HuH-7 (cell line): ENCODE measurements around the gene SPACA7.

Source experiments
- DNase-seq: peaks from one replicate; pipeline ENCODE4 v3.0.0; 2011; ENCODE audit warnings: low spot score

Gene SPACA7

DNA sequence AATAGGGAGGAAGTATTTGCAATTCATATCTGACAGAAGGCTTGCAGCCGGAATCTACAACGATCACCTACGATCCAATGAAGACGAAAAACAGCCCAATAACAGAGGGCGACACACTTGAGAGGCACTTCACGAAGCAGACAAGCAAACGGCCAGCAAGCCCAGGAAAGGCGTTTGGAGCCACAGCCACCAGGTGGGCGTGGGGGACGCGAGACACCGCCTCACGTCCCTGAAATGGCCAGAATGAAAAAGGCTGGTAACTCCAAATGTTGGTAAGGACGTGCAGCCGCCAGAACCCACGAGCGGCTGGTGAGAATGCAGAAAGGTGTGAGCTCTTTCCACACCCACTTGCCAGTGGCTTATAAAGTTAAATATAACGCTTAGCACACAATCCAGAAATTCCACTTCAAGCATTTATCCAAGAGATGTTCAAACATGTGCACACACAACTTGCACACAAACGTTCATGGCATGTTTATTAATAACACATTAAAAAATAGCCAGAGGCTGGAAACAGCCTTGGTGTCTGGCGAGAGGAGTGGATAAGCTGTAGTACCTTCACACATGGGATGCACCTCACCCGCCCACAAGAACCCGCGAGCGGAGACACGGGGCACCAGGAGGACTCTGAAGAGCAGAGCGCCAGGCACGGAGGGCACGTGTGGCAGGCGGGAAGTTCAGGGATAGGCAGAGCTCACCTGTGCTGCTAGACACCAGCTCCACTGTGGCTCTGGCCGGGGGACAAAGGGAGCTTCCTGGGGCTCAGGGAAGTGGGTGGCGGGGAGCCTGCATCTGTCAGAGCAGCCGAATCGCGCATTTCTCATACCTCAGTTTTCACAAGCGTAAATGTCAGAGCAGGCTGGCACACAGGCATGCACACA, 89.3 kb downstream of the SPACA7 start:
- DNase-seq: no peak

DNA sequence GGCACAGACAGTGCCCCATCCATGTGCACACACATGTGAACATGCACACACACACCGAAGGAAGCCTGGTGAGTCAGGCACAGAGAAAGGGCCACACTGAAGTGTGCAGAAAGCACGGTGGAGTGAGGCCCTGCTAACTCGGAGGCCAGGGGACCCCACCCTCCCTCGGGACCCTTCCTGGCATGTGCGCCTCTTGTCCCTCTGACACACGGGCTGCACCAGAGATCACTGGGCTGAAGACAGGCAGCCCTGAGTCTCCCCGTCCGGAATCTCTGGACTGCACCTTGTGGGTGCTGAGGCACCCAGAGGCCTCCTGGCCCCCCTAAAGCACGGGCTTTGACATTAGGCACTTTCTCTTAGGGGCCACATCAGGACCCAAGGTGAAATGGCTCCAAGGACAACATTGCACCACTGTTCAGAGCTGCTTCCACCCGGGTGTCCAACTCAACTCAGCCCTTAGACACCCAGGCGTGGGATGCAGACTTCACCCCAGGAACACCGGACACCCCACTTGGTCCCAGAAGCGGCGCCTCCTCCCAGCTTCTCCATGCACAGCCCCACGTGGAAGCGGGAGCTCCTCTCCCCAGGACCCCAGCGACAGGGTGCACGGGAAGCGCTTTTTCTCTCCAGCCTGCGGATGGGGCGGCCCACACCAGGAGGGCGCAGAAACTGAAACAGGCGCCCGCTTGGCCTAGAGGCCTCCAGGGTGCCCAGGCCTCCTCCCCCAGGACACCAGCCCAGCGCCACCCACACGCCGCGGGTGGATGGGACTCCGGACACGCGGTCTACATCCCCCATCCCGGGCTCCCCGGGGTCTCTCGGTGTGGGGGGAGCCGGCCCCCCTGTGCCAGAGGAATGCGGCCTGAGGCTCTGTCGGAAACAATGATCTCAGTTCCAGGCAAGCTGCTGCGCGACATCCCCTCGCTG, 90.2 kb downstream of the SPACA7 start:
- DNase-seq: no peak

DNA sequence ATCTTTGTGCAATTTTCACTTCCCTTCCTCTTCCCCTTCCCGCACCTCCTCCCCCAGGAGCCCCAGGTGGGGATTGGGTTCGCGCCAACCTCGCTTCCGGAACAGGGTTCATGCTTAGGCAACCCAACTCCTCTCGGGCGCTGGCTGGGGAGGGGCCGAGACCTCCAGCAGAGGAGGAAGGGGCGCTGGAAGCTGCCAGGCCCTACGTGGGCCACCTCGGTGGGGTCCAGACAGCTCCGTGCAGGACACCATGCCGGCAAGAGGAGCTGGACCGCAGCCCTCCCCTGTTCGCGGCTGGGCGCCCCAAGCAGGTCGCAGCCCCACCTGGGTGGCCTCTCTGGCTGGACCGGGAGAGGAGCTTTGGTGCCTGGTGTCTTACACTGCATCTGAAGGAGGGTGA, 91.1 kb downstream of the SPACA7 start:
- DNase-seq: no peak

DNA sequence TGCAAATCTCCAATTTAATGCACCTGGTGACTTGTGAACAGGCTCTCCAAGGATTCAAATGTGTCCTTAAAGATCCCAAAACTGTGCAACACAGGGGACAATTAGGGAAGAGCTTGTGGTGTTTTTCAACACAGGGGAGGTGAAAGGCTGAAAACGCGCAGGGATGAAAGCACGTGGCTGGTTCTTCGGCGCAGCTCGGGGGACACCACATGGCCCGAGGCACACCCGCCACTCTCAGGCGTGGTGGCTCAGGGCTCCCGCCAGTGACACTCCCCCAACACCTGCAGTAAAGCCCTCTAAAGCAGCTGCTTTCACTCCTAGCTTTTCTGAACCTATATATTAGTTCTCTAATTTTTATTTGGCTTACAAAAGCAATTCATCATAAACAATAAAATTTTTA, 91.9 kb downstream of the SPACA7 start:
- DNase-seq: no peak

DNA sequence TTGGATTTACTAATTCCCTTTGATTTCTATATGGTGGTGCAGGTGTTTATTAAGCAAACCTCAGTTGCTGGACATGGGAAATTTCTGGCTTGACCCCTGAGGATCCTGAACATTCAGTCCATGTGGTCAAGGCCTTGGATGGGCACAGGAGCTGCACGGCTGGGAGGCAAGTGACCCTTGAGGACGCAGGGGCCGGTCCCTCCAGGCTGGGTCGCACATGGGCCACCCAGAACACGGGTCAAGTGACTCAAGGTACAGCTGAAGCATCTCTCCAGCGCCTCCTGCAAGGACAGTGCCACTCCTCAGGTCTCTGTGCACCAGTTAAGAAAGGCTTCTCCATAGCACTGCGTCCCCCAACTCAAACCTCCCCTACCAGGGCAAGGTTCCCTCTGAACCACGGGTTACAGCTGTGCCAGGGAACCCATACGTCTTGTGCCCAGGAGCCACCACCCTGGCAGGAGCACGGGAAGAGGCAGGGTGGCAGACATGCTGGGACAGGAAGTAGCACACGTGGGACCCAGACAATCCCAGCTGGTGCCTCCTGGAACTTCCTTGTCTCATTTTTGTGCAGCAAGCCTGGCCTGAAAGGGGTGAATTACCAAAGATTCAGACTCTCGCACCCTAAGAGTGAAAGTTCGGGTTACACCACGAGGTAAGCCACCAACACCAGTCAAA, 93.1 kb downstream of the SPACA7 start:
- DNase-seq: no peak

DNA sequence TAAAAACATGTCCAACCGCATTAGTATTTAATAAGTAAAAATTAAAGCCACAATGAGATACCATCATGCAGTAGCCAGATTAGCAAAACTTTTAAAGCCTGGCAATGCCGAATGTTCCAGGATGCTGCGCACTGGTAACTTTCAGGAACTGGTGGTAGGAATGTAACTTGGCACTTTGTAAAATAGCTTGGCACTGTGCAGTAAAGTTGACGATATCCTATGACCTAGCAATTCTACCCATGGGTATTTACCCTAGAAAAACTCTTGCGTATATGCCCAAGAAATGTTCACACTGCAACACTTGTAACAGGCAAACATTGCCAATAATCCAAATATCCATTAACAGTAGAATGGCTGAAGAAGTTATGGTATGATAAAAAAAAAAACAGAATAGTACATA, 97.7 kb downstream of the SPACA7 start:
- no peak for DNase-seq

DNA sequence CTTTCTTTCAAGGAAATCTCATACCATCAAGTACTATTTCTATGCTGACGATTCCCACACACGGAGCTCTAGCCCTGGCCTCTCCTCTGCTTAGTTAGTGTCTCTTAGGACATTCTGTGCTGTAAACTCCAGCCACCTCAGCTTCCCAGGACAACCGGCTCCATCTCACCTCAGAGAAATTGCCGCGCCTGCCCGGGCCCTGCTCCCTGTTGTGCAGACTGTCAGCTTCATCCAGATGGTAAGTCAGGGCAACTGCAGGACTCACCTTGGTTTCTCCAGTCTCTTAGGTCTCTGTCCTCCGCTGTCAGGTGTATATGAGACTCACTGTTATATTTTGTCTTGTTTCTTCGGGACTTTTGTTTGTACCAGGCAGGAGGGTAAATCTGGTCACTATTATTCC, 98.7 kb downstream of the SPACA7 start:
- no peak for DNase-seq

DNA sequence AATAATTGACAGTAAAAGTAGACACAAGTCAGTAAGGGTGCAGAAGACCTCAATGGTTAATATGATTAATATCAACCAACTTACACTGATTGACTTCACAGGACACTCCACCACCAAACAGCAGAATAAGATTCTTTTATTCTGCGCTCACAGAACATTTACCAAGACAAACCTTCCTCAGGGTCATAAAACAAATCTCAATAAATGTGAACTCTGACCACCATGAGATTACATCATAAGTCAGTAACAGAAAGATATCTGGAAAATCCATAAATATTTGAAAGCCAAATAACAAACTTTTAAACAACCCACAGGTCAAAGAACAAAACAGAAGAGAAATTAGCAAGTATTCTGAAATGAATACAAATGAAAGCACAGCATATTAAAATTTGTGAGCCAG, 99.7 kb downstream of the SPACA7 start:
- DNase-seq: no peak

DNA sequence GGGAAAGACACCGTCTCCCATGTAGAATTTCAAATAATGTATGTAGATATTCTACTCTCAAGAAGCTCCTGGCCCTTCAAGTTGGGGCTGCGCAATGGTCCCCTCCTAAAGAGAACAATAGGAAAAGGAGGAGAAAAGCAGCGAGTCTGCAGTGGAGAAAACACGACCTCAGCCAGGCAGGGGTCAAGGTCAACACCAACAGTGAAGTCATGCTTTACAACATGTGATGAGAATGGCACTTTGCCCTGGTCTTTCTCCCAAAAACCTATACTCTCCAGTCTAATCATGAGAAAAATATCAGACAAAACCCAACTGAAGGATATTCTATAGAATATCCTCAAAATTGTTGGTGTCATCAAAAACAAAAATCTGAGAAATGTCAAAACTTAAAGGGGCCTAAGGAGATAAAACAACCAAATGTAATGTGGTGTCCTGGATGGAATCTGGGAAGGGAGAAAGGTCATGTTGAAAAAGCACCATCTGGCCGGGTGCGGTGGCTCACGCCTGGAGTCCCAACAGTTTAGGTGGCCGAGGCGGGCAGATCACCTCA, 101.0 kb downstream of the SPACA7 start:
- DNase-seq: no peak

DNA sequence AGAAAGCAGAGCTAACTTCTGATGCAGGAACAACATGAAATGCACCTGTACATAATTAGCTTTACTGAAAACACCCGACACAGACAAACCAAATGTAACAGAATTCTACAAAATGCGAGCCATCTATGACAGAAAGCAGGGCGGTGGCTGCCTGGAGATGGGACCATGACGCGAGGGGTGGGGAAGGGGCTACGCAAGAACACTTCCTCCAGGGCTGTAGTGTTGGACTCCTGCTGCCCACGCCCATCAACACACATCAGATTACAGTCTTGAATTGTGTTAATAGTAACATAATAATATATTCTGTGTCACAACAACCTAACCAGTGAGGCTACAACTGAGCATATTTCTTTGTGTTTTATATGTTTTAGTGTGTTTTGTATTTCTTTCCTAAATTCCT, 103.2 kb downstream of the SPACA7 start:
- no peak for DNase-seq

DNA sequence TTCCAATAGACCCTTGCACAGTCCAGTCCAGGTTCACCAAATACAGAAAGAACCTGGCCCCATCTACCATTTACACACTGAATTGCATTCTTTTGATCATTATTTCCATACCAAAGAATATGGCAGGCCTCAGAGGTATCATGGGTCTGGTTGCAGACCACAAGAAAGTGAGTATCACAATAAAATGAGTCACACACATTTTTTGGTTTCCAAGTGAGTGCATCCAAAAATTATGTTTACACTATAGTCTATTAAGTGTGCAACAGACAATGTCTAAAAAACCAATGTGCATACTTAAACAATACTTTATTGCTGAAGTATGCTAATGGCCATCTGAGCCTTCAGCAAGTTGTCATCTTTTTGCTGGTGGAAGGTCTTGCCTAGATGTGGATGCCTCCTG, 105.3 kb downstream of the SPACA7 start:
- no peak for DNase-seq

DNA sequence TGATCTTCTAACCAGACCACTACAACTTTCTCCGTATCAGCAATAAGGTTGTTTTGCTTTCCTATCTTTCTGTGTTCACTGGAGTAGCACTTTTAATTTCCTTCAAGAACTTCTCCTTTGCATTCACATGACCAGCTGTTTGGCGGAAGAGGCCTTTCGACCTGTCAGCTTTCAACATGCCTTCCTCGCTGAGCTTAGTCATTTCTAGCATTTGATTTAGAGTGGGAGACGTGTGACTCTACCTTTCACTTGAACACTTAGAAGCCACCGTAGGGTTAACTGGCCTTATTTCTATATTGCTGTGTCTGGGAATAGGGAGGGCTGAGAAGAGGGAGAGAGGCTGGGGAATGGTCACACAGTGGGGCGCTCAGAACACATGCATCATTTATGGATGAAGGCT, 107.1 kb downstream of the SPACA7 start:
- no peak for DNase-seq
